GM21723 (cell line): ENCODE measurements around the gene SERPIND1.
"Not testable (repeated sequence)": the region's sequence is repeated elsewhere in the genome, so short reads cannot be mapped to it uniquely, and the experiment has no call there.

Experiments used
- ATAC-seq: cut with Tn5 transposase; IDR thresholded peaks from one replicate; pipeline ENCODE4 v1.9.1; 2021; ENCODE audit warnings: mild to moderate bottlenecking, moderate library complexity; ENCODE audit not compliant: unreplicated experiment

SERPIND1 gene, protein sequence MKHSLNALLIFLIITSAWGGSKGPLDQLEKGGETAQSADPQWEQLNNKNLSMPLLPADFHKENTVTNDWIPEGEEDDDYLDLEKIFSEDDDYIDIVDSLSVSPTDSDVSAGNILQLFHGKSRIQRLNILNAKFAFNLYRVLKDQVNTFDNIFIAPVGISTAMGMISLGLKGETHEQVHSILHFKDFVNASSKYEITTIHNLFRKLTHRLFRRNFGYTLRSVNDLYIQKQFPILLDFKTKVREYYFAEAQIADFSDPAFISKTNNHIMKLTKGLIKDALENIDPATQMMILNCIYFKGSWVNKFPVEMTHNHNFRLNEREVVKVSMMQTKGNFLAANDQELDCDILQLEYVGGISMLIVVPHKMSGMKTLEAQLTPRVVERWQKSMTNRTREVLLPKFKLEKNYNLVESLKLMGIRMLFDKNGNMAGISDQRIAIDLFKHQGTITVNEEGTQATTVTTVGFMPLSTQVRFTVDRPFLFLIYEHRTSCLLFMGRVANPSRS

DNA sequence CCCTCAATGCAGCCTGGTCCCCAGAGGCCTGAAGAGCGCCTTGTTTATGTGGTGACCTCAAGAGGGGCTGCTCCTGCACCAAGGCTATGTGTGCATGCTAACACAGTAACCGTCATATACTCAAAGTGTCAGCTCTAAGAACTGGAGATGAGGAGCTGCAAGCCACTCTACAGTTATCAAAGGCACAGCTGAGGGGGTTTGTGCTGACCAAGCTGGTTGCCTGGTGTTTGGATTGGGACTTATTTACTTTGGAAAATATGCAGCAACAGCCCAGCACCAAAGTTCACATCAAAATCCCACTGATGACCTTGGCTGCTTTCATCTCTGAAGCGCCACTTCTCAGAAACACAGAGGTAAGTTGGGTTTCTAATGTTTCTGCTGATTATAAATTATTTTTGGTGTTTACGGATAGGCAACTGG lies at the start of gene SERPIND1:
Gene SERPIND1, plus strand, starts transcription at position 321 of the 420 bp plus-strand sequence. CDS start 5,200 bp downstream, outside the sequence.
- ATAC-seq: no peak

DNA sequence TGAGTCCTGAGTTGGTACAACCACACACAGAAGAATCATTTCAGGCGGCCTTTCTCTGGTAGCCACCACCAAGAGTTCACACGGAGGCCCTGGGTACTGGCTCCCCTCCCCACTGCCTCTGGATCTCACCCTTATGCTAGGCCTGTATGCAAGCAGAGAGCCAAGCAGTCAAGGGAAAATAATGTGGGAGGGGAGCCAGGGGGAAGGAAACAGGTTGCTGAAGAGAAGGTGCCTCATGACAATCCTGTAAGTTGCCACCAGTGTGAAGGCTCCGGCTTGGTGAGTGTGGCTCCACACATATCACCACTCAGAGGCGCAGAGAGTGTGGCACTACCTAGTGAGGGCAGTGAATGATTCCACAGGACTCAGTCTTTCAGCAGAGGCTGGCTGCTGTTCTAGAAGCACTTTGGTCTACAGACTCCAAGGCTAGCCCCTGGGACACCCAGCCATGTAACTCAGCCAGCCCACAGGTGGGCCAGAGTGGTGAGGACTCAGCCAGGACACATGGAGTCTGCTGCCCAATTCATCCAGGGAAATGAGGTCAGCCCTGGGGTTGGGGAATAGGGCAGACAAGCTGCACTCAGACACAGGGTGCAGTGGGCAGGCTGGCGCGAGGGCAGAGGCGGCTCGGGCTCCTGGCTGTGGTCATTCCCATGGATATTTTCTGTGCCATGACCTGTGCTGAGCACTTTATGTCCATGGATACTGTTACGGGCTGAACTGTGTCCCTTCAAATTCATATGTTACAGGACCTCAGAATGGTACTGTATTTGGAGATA lies 49.0 kb upstream of the SERPIND1 start:
- no peak for ATAC-seq

DNA sequence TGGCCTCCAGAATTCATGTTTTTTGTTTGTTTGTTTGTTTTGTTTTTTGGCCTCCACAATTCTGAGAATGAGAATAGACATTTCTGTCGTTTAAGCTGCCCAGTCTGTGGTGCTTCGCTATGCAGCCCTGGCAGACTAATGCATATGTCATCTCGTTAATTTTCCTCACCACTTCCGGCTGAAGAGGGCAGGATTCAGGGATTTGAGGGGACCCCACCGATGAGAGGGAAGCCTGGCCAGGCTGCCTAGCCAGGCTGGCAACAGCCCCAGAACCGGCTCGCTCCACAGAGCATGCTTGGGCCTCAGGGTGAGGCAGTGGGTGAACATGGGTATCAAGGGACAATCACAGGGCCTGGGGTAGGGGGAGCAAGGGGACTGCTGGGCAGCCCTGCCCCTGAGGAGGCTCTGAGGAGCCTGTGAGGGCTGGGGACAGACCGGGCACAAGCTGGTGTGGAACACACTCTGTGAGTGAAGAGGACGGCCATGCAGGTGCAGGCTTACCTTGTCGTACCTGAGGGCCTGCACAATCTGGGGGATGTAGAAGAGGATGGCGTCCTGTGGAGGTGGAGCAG lies 47.8 kb upstream of the SERPIND1 start:
- no peak for ATAC-seq

DNA sequence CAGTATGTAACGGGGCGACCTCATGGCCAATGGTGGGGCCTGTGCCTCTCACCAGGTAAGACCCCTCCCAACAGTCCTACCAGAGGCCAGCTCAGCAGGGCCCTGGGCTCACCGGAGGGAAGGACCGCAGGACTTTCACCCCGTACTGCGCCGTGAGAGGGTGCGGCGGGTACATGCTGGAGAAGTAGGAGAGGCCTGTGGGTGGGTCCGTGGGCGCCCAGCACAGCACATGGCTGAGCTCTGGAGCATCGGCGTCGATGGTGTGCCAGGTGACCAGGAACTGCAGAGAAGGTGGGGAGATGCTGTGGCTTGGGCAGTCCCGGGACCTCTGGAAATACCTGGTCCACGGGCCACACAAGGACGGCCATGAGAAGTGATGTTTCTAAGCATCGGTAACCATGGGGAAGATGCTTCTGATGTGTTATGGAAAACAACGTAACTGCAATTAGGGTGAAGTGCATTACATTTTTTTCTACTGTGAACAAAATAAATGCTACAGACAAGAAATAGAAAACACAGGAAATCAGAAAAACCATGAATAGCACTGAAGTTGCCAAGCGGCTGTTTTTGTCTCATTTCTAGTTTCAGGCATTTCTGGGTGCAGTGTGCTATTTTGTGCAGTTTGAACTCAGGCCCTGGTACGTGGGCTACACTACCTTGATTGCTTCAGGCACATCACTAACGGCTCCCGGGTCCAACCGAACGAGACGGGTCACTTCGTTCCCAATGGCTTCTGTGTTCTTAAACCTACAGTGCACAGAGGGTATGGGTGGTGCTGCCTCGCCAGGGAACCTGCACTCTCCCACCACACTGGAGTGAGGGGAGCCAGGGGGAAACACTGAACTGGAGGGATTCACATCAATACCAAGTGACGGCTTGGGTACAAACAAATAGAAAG lies 46.5 kb upstream of the SERPIND1 start:
- no peak for ATAC-seq

DNA sequence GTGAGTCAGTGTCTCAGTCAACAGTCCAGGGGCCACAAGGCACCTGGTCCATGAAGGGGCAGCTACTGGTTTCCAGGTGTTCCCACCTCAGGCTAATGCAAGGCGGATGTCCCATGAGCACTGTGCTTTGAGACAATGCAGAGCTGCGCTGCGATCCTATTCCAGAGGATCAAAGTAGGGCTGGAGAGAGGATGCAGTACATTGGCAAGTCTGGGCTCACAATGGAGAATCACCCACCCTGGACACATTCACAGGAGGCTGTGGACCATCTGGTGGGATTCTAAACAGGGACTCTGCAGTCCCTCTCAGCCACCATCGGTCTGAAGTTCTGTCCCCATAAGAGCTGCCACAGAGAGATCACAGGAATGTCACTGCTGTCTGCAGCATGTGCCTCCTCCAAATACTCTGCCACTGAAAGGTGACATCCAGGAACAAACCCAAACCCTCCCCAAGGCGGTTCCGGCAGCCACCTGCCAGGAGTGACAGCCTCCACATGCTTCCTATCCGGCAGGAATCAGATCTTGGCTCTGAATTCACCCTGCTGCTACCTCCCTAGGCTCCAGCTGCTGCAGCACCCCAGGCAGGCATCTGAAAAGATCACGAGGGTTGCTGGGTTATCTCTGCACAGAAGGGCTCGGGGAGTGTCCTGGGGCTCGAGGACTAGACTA lies 45.3 kb upstream of the SERPIND1 start:
- no peak for ATAC-seq

DNA sequence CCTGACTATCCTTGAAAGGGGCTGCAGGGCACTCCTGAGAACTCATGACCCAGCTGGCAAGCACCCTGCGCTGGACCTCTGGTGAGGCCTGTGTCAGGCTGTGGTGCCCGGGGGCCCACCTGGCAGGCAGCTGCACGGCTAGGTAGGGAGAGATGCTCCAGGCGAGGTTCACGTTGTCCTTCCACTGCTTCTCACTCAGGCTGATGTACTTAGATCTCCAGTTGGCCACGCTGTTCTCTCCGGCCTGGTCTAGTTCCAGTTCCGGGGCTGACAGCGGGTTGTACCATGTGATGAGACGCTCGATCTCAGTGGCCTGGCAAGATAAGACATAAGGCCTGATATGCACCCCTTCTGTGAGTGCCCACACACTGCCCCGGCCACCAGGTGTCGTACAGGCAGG lies 44.7 kb upstream of the SERPIND1 start:
- no peak for ATAC-seq

DNA sequence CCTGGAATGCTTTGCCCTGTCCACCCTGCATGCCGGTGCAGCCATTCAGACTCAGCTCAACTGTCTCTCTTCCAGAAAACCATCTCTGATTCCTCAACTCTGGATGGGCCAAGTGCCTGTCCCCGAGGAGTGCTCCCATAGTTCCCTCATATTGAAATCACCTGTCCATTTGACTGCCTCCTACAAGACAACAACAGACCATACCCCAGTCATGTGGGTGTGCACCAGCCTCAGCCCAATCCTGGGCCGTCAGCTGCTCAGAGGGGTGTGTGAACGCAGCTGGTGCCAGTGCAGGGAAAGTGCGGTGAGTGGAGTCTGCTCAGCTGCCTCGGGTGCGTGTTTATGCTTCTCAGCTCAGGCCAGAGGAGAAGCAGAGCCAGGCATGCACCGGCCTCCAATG lies 41.5 kb upstream of the SERPIND1 start:
- ATAC-seq: not testable (repeated sequence)

DNA sequence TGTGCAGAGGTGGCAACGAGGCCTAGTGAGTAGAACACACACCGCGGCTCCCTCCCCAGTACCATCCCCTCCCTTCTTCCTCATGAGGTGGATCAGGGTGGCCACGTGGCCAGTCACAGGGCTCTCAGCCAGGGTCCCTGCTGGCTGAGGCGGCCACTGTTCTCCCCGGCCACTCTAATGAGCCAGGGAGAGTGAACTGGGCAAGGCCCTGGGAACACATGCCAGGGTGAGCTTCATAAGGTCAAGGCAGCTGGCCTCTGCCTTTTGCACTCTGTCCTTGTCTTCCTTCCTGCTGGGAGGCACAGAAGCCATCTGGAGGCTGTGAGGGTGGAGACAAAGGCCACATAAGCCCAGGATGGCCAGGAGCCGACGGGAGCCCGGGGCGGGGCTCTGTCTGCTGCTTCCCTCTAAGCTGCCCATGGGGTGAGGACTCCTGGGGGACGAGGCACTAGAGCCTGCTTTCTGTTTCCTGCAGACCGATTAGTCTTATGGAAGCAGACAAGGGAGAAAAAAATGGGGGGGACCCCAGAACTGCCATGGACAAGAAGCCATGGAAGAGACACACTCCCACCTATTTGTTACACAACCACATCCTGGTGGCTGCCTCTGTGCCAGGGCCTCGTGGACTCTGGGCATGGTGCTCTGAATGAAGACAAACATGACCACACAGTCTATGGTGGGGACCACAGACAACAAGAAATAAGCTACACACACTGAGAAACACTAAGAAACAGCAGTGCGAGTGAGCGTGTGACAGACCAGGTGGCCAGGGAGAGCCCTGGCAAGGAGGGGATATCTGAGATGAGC lies 38.4 kb upstream of the SERPIND1 start:
- ATAC-seq: not testable (repeated sequence)

DNA sequence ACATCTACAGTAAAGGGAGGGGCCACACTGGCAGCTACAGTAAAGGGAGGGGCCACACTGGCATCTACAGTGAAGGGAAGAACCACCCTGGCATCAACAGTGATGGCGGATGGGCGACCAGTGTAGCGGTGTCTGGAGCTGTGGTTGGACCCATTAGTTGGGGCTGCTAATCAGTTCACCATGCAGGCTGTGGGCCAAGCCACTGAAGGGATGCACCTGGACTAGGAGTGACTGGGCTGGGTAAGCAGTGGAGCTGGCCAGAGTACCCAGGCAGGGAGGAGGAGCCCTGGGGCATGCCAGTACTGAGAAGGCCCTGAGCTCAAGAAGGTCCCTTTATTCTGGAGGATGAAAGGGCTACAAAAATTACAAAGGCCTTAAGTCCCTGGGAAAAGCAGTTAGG lies 37.0 kb upstream of the SERPIND1 start:
- ATAC-seq: not testable (repeated sequence)

DNA sequence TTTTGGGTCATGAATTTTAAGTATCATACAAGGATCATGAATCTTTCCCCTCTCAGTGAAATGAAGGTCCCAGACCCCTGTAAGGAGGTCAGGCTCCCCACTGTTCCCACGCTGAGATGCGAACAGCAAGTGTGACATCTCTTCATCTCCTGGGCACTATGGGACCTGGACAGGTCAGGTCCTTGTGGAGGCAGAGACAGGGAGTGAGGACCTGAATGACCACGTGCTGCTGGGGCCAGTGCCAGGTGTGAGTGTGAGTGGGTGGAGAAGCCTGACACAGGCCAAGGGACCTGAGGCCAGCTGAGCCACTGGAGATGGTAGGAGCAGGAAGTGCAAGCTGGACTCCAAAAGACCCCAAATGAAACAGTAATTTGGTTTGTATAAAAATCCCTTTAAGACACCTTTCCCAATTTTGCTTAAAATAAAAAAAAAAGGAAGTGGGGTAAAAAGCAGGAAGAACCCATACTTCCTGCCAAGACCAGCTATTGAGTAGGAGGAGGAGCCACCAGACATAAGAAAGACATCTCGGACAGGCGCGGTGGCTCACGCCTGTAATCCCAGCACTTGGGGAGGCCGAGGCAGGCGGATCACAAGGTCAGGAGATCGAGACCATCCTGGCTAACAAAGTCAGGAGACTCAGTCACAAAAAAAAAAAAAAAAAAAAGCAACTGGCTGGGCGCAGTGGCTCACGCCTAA lies 35.4 kb upstream of the SERPIND1 start:
- ATAC-seq: no peak

DNA sequence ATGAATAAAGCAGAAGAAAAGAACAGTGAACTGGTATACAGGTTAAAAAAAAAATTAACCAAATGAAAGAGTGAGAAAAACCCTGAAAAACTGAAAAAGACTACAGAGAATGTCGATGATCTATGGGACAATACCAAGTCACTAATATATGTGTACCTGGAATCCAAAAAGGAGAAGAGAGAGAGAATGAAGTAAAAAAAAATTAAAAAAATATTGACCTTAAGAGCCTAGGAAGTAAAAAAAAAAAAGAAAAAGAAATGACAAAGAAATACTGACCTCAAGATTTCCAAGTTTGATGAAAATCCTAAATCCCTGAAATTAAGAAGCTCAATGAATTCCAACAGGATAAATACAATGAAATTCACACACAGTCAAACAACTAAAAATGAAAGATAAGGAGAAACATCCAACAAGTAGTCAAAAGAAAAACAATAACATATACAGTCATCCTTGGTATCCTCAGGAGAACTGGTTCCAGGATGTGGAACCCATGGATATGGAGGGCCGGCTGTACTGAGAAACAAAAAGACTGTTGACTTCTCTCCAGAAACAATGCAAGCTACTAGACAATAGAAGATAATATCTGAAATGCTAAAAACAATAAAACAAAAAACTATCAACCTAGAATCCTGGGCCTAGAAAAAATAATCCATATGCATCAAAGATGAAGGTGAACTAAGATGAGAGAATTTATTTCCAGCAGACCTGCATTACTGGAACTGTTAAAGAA lies 33.5 kb upstream of the SERPIND1 start:
- no peak for ATAC-seq

DNA sequence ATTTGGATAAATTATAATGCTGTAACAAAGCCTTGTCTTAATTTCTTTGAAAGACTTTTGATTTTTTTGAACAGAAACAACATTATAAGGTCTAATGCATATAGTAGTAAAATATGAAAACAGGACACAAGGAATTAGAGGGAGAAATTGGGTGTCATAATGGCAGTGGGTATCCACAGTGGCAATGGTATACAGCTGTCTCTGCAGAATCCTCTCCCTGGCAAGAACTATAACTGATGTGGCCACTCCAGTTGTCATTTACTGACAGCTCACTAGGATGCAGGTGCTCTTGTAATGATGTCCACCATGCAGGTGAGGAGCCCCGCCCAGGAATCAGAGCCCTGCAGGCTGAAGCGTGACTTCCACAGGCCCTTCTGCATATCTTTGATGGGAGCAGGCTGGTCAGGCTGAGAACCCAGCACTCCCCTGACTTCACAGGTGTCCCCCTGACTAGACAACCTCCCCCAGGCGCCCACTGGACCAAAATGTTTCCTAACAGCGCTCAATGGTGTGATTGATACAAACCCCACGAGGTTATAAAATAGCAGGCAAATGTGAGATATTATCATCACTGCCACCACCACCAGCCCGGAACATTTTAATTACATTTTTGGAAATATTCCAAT lies 32.8 kb upstream of the SERPIND1 start:
- ATAC-seq: no peak

DNA sequence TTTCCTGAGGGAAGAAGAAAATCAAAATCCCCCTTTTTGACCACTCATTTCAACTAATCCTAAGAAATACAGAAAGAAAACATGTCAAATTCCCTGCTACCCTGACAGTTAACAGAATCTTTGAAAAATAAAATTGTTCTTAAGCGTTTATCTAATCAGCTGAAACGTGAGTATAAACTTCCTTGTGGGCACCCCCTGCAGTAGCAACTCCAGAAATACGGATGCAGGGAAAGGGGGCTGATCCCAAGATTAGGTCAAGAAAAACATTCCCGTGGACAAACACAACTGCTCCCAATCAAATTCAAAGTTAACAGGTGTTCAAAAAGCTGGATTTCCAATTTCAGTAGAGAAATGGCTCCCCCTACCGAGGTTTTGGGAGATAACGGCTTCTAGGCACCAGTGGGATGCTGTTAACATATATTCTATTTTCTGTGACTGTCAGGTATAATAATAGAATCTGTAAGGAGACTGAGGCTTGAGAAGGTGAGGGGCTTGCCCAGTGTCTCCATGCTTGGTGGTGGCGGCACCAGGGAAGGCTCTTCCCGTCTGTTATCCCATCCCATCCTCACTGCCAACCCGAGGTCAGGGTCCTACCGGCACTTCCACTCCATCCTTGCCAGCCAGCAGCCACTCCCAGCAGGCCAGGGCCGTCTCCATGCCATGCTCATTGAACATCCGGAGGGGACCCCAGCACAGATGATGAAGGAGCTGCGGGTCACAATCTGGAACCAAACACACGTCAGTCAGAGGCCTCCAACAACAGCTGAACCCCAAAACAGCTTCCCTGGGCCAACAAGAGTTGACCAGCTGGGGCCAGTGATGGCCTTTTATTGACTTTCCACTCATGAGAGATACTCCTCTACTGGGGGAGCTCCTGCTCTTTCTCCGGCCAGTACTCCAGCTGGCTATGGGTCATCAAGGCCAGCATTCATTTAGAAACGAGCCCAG lies 32.0 kb upstream of the SERPIND1 start:
- ATAC-seq: no peak

DNA sequence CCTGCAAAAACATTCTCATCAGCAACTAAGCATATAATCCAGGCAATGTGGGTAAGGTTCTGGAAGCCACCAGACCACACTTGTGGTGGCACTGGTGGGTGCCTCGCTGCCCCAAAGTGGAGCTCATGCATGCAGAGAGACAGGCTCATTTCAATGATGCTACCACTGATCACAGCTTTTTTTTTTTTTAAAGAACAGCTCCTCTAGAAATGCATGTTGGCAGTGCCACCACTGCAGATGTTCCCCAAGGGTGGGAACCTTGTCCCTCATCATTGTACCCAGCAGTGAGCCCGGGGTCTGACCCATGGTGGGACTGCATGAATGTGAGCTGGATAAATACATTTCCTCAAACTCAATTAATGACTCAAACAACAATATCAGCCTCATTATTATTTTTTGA lies 31.1 kb upstream of the SERPIND1 start:
- no peak for ATAC-seq

DNA sequence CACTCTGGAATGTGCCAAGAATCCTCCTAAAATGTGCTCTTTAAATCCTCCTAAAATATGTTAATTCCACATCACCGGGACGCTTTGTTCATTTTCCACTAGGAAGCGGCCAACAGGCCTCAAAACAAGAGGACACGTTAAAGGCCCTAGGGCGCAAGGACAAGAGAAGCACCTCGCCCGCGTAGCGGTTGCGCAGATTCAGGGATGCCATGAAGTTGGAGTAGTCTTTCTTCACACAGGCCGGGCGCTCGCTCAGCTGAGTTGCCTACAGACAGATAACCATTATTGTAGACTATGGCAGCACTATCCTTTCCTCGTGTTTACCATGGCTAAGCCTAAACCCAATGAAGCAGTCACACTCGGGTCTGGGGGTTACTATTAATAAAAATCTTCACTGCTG lies 29.5 kb upstream of the SERPIND1 start:
- ATAC-seq: no peak

DNA sequence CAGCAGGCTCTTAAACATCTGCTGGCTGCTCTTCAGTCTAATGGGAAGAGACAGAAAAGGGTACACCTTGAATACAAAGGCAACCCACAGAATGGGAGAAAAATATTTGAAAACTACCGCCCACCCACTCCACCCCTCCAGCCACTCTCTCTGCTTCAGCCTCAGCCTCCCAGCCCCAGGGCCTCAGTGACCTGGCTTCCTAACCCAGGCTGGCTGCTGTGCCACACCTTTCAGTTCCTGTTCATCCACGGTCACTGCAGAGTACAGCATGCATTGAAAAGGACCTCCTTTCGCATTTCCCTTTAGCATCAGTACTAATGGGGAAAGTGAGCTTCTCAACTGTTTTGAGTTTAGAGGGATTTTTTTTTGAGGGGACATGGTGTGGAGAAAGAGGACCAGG lies 28.8 kb upstream of the SERPIND1 start:
- ATAC-seq: no peak
